ENCODE results near the gene NRN1. TPM values are rescaled to one million over a fixed set of nuclear protein-coding genes. Genes with fewer than 3 reads are reported as not detected.

The NRN1 gene
- total RNA-seq, result 0.30 and 1.6 TPM in 2 replicates

GRCh38 chr6:6006428-6007365, at the start of gene NRN1:
NRN1 (minus strand) TSS chr6:6006925; CDS start chr6:6006749, 176 bp downstream.

